Measurements from ENCODE around the gene SLC28A1.

The SLC28A1 gene

GRCh38 chr15:84903751-84904150 is 19.3 kb downstream of the SLC28A1 start:
- no peak overlapping the region for H3K4me3 ChIP-seq (ENCODE audit: low read depth, low read length)
- no peak for TF ChIP-seq CTCF (IDR thresholded peaks at IDR 0.05; ENCODE audit: low read depth, low read length)

- TF ChIP-seq CTCF (IDR thresholded peaks at IDR 0.05; ENCODE audit: low read depth, low read length): no peak
- no peak overlapping the region for H3K4me3 ChIP-seq (ENCODE audit: low read depth, low read length)
Observed at GRCh38 chr15:84904419-84904818, 20.0 kb downstream of the SLC28A1 start.

DNA sequence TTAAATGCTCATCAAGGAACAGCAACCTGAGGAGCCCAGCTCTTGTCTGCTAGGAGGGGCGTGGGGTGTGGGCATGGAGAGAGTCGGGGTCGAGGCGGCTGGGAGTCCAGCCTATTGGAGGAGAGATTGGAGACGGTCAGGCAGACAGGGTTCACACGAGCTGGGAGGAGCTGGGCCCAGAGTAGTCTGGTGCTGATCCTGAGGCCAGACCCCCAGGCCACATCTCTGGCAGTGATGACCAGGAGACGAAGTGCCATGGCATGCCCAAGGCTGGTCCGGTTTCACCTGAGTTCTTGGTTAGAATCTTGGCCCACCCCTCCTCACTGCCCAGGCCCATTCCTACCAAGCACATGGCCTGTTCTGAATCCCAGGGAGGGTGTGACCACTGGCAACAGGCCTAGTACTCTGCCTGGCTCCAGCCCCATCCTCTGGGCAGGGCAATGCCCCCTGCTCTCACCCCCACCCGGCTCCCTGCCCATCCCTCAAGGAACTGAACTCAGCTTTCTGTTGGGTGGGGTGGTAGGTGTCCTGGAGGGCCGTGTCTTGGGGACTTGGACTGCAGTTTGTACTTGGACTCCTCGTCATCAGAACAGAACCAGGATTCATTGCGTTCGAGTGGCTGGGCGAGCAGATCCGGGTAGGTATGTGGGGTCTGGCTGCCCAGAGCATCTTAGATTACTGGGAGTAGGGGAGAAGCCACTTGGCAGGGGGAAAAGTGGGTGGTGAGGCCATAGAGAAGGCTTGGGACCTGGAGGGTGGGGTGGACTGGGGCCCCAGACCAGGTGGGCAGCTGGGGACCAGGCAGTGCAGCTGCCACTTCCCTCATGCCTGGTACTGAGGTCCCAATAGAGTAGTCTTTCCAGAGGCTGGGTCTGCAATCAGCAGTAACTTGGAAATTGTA is 20.8 kb downstream of the SLC28A1 start:
- no peak for TF ChIP-seq CTCF (IDR thresholded peaks at IDR 0.05; ENCODE audit: low read depth, low read length)
- no peak overlapping the region for H3K4me3 ChIP-seq (ENCODE audit: low read depth, low read length)

DNA sequence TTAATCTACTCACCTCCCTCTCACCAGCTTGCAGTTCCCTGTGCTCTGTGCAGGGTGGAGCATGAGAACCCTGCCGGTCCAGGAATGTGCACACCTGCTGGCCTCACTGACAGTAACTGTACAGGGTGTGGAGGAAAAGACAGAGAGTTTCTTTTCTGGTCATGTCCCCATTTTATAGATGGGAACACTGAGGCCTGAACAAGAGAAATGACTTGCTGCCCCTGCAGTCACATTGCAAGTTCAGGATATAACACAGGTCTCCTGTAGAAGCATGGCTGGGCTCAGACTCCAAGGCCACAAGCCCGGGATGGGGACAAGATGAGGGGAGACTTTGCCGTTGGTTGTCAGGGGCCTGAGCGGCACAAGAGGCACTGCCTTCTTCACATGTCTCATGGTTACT is 23.3 kb downstream of the SLC28A1 start:
- H3K4me3 ChIP-seq (ENCODE audit: low read depth, low read length): no peak overlapping the region
- no peak for TF ChIP-seq CTCF (IDR thresholded peaks at IDR 0.05; ENCODE audit: low read depth, low read length)

DNA sequence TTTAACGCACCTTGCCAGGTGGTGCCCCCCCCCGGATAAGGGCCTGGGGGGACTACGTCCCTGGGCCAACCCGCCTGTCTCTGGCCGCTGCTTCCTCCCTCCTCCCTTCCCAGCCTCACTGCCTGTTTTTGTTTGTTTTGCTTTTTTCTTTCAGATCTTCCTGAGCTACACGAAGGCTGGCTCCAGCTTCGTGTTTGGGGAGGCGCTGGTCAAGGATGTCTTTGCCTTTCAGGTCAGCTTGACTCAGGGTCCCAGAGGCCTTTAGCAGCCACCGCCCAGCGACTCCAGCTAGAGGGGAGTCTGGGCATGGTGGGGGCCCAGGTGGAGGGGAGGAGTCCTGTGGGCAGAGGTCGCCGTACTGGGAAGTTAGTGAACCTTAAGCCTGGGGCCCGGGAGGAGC is 24.1 kb downstream of the SLC28A1 start:
- H3K4me3 ChIP-seq (ENCODE audit: low read depth, low read length): no peak overlapping the region
- TF ChIP-seq CTCF (IDR thresholded peaks at IDR 0.05; ENCODE audit: low read depth, low read length): no peak

GRCh38 chr15:84909029-84909428 is 24.6 kb downstream of the SLC28A1 start:
- no peak overlapping the region for H3K4me3 ChIP-seq (ENCODE audit: low read depth, low read length)
- TF ChIP-seq CTCF (IDR thresholded peaks at IDR 0.05; ENCODE audit: low read depth, low read length): no peak

DNA sequence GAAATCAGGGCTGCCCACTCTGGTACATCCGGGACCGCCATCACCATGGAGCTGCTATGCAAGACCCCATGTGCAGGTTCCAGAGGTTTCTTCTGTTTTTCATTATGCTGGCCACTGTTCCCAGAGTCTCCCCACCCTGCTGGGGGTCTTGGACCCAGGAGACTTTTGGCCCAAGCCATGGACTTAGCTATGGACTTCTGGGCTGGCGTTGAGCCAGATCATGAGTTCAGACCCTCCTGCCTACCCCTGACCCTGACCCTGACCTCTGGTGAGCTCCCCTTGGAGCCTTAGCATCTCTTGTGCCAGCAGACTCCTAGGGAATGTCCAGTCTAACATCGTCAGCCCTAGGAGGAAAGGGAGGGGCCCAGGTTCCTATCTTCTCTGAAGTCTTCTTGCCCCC is 25.3 kb downstream of the SLC28A1 start:
- no peak for TF ChIP-seq CTCF (IDR thresholded peaks at IDR 0.05; ENCODE audit: low read depth, low read length)

More for the DNA sequence above, 25.3 kb downstream of the SLC28A1 start:
- H3K4me3 ChIP-seq (ENCODE audit: low read depth, low read length): no peak overlapping the region
